ENCODE data around the gene POC1B.

Gene POC1B

GRCh38 chr12:89490922-89491321 is 34.9 kb downstream of the POC1B start:
- no peak overlapping the region for H3K4me3 ChIP-seq (ENCODE audit: low read depth, low read length)
- no peak for TF ChIP-seq CTCF (conservative IDR thresholded peaks at IDR 0.05; ENCODE audit: low read depth, low read length)

GRCh38 chr12:89486264-89486663 is 39.6 kb downstream of the POC1B start:
- no peak for TF ChIP-seq CTCF (conservative IDR thresholded peaks at IDR 0.05; ENCODE audit: low read depth, low read length)
- no peak overlapping the region for H3K4me3 ChIP-seq (ENCODE audit: low read depth, low read length)

More at GRCh38 chr12:89490922-89491321, 34.9 kb downstream of the POC1B start:
- no peak for DNase-seq (ENCODE audit: low read depth)

GRCh38 chr12:89484470-89484869 is 41.4 kb downstream of the POC1B start:
- no peak overlapping the region for H3K4me3 ChIP-seq (ENCODE audit: low read depth, low read length)

More at GRCh38 chr12:89486264-89486663, 39.6 kb downstream of the POC1B start:
- no peak for DNase-seq (ENCODE audit: low read depth)

GRCh38 chr12:89481213-89481914 is 44.5 kb downstream of the POC1B start:
- H3K4me3 ChIP-seq (ENCODE audit: low read depth, low read length): no peak overlapping the region
- no peak for TF ChIP-seq CTCF (conservative IDR thresholded peaks at IDR 0.05; ENCODE audit: low read depth, low read length)
- no peak for DNase-seq (ENCODE audit: low read depth)

More at GRCh38 chr12:89484470-89484869, 41.4 kb downstream of the POC1B start:
- TF ChIP-seq CTCF (conservative IDR thresholded peaks at IDR 0.05; ENCODE audit: low read depth, low read length): no peak
- DNase-seq (ENCODE audit: low read depth): no peak

DNA sequence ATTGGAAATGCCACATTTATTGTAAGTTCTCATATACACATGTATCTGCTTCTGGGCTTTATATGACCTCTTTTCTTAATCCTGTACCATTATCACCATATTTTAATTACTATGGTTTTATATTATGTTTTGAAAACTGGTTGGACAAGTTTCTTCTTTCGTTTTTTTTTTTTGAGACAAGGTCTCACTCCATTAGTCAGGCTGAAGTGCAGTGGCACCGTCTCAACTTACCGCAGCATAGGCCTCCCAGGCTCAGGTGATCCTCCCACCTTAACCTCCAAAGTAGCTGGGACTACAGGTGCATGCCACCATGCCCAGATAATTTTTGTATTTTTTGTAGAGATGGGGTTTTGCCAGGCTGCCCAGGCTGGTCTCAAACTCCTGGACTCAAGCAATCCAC is 45.9 kb downstream of the POC1B start:
- no peak for DNase-seq (ENCODE audit: low read depth)
- no peak overlapping the region for H3K4me3 ChIP-seq (ENCODE audit: low read depth, low read length)
- TF ChIP-seq CTCF (conservative IDR thresholded peaks at IDR 0.05; ENCODE audit: low read depth, low read length): no peak

DNA sequence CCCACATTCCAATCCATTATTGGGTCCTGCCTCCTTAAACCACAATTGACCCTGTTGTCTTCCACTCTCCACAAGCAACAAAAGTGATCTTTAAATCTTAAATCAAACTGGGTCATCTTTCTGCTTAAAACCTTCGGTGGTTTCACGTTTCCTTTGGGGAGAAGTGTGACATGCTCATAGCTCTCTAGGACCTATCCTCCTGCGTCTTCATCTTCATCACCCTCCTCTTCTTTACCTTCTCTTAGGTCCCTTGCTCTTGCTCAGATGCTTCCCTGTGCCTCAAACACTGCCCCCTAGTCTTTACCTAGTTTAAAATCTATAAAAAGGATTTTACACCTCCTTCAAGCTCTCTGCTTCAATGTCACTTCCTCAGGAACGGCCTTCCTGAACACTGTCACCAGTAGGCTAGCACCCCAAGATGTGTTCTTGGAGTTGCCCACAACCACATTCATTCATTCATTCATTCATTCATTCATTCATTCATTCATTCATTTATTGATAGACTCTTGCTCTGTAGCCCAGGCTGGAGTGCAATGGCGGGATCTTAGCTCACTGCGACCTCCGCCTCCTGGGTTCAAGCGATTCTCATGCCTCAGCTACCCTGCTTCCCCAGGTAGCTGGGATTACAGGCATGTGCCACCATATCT is 48.1 kb downstream of the POC1B start:
- no peak overlapping the region for H3K4me3 ChIP-seq (ENCODE audit: low read depth, low read length)
- peak; percentile 5 for TF ChIP-seq CTCF (conservative IDR thresholded peaks at IDR 0.05; ENCODE audit: low read depth, low read length)
- no peak for DNase-seq (ENCODE audit: low read depth)

All from choroid plexus epithelial cell (primary cell).